Measurements from ENCODE around the gene PPP3R1. TPM values are rescaled to one million over a fixed set of nuclear protein-coding genes. Genes with fewer than 3 reads are reported as not detected.

PPP3R1 gene
- total and polyA plus RNA-seq, 9 of the 15 experiments (the other 6 are each of a cell fraction or from before 2014, with no cell fraction given), result 3.7 to 70.0 (median 24.8) TPM

- TF ChIP-seq, protein P1, sequence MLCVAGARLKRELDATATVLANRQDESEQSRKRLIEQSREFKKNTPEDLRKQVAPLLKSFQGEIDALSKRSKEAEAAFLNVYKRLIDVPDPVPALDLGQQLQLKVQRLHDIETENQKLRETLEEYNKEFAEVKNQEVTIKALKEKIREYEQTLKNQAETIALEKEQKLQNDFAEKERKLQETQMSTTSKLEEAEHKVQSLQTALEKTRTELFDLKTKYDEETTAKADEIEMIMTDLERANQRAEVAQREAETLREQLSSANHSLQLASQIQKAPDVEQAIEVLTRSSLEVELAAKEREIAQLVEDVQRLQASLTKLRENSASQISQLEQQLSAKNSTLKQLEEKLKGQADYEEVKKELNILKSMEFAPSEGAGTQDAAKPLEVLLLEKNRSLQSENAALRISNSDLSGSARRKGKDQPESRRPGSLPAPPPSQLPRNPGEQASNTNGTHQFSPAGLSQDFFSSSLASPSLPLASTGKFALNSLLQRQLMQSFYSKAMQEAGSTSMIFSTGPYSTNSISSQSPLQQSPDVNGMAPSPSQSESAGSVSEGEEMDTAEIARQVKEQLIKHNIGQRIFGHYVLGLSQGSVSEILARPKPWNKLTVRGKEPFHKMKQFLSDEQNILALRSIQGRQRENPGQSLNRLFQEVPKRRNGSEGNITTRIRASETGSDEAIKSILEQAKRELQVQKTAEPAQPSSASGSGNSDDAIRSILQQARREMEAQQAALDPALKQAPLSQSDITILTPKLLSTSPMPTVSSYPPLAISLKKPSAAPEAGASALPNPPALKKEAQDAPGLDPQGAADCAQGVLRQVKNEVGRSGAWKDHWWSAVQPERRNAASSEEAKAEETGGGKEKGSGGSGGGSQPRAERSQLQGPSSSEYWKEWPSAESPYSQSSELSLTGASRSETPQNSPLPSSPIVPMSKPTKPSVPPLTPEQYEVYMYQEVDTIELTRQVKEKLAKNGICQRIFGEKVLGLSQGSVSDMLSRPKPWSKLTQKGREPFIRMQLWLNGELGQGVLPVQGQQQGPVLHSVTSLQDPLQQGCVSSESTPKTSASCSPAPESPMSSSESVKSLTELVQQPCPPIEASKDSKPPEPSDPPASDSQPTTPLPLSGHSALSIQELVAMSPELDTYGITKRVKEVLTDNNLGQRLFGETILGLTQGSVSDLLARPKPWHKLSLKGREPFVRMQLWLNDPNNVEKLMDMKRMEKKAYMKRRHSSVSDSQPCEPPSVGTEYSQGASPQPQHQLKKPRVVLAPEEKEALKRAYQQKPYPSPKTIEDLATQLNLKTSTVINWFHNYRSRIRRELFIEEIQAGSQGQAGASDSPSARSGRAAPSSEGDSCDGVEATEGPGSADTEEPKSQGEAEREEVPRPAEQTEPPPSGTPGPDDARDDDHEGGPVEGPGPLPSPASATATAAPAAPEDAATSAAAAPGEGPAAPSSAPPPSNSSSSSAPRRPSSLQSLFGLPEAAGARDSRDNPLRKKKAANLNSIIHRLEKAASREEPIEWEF (CRISPR knock-in tag; IDR thresholded peaks at IDR 0.05), result peak; percentile 72; the same call in 1 of the 2 replicates
- TF ChIP-seq RBM39 (optimal IDR thresholded peaks at IDR 0.05; ENCODE audit: low read depth, low read length) (no peak), BRD4 (IDR thresholded peaks at IDR 0.05) (no peak), C11orf30 (IDR thresholded peaks at IDR 0.05; ENCODE audit: low read depth) (peak; percentile 60), ZNF311 (CRISPR knock-in tag; IDR thresholded peaks at IDR 0.05) (no peak), TAL1 (IDR thresholded peaks at IDR 0.05) (no peak), CHD2 (IDR thresholded peaks at IDR 0.05; ENCODE audit: low read depth, low read length) (no peak), OTX1 (CRISPR knock-in tag; IDR thresholded peaks at IDR 0.05) (0 out of 2 replicates have a peak, but pooled peaks have one; percentile 54), MXI1 (IDR thresholded peaks at IDR 0.05; ENCODE audit: low read depth, low read length) (no peak), SMARCC2 (IDR thresholded peaks at IDR 0.05; ENCODE audit: low read depth) (0 out of 2 replicates have a peak, but pooled peaks have one; percentile 17), JUNB (CRISPR knock-in tag; conservative IDR thresholded peaks at IDR 0.05) (no peak), SMARCA4 (IDR thresholded peaks at IDR 0.05) (0 out of 2 replicates have a peak, but pooled peaks have one; percentile 46)
- TF ChIP-seq, protein P2, sequence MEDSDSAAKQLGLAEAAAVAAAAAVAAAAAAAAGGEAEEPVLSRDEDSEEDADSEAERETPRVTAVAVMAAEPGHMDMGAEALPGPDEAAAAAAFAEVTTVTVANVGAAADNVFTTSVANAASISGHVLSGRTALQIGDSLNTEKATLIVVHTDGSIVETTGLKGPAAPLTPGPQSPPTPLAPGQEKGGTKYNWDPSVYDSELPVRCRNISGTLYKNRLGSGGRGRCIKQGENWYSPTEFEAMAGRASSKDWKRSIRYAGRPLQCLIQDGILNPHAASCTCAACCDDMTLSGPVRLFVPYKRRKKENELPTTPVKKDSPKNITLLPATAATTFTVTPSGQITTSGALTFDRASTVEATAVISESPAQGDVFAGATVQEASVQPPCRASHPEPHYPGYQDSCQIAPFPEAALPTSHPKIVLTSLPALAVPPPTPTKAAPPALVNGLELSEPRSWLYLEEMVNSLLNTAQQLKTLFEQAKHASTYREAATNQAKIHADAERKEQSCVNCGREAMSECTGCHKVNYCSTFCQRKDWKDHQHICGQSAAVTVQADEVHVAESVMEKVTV (CRISPR knock-in tag; IDR thresholded peaks at IDR 0.05), result 0 out of 2 replicates have a peak, but pooled peaks have one; percentile 2
- TF ChIP-seq, protein P3, sequence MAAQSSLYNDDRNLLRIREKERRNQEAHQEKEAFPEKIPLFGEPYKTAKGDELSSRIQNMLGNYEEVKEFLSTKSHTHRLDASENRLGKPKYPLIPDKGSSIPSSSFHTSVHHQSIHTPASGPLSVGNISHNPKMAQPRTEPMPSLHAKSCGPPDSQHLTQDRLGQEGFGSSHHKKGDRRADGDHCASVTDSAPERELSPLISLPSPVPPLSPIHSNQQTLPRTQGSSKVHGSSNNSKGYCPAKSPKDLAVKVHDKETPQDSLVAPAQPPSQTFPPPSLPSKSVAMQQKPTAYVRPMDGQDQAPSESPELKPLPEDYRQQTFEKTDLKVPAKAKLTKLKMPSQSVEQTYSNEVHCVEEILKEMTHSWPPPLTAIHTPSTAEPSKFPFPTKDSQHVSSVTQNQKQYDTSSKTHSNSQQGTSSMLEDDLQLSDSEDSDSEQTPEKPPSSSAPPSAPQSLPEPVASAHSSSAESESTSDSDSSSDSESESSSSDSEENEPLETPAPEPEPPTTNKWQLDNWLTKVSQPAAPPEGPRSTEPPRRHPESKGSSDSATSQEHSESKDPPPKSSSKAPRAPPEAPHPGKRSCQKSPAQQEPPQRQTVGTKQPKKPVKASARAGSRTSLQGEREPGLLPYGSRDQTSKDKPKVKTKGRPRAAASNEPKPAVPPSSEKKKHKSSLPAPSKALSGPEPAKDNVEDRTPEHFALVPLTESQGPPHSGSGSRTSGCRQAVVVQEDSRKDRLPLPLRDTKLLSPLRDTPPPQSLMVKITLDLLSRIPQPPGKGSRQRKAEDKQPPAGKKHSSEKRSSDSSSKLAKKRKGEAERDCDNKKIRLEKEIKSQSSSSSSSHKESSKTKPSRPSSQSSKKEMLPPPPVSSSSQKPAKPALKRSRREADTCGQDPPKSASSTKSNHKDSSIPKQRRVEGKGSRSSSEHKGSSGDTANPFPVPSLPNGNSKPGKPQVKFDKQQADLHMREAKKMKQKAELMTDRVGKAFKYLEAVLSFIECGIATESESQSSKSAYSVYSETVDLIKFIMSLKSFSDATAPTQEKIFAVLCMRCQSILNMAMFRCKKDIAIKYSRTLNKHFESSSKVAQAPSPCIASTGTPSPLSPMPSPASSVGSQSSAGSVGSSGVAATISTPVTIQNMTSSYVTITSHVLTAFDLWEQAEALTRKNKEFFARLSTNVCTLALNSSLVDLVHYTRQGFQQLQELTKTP (IDR thresholded peaks at IDR 0.05; ENCODE audit: low read depth in 1 of 2, partially characterized antibody in 2 of 2), result peak in 1 of 2 experiments; percentile 13
Observed at GRCh38 chr2:68253219-68254068, 1.1 kb upstream of the PPP3R1 start (continued).

Data from K562 (cell line).